ENCODE data around the gene ZDHHC18.

GRCh38 chr1:26827663-26828062, 1.2 kb downstream of the ZDHHC18 start:
- TF ChIP-seq POU6F1 (CRISPR knock-in tag; IDR thresholded peaks at IDR 0.05; ENCODE audit: borderline replicate concordance, low read depth) (no peak), PPARA (CRISPR knock-in tag; IDR thresholded peaks at IDR 0.05; ENCODE audit: borderline replicate concordance) (no peak), ESRRG (CRISPR knock-in tag; IDR thresholded peaks at IDR 0.05) (no peak), GLIS3 (CRISPR knock-in tag; IDR thresholded peaks at IDR 0.05) (no peak), ZFP30 (CRISPR knock-in tag; IDR thresholded peaks at IDR 0.05) (no peak), ZFP3 (CRISPR knock-in tag; IDR thresholded peaks at IDR 0.05) (no peak), TCF4 (CRISPR knock-in tag; IDR thresholded peaks at IDR 0.05; ENCODE audit: borderline replicate concordance) (no peak), OSR1 (CRISPR knock-in tag; IDR thresholded peaks at IDR 0.05) (no peak), TOX (CRISPR knock-in tag; IDR thresholded peaks at IDR 0.05; ENCODE audit: borderline replicate concordance) (no peak)
- TF ChIP-seq, protein P1, sequence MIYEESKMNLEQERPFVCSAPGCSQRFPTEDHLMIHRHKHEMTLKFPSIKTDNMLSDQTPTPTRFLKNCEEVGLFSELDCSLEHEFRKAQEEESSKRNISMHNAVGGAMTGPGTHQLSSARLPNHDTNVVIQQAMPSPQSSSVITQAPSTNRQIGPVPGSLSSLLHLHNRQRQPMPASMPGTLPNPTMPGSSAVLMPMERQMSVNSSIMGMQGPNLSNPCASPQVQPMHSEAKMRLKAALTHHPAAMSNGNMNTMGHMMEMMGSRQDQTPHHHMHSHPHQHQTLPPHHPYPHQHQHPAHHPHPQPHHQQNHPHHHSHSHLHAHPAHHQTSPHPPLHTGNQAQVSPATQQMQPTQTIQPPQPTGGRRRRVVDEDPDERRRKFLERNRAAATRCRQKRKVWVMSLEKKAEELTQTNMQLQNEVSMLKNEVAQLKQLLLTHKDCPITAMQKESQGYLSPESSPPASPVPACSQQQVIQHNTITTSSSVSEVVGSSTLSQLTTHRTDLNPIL (CRISPR knock-in tag; IDR thresholded peaks at IDR 0.05; ENCODE audit: low read depth) = no peak

All from SK-N-SH treated with all-trans-retinoic acid at 6 μM for 48 hours (cell line).